ENCODE data around the gene GABBR2. TPM values are rescaled to one million over a fixed set of nuclear protein-coding genes. Genes with fewer than 3 reads are reported as not detected.

The GABBR2 gene
- total RNA-seq, 1 donor from 2014 or later, result not detected

GRCh38 chr9:98315551-98316060, 393.1 kb downstream of the GABBR2 start:
- DNase-seq (ENCODE audit: extremely low spot score, unreplicated experiment), result peak; percentile 91
- Mint-ChIP-seq H3K27me3 (ENCODE audit: unreplicated experiment) (peaks cover 5% of the 10 kb centered on the region), H3K36me3 (ENCODE audit: unreplicated experiment) (no peaks in the 10 kb centered on the region), H3K4me3 (ENCODE audit: unreplicated experiment) (no peak overlapping the region), H3K9me3 (ENCODE audit: unreplicated experiment) (no peaks in the 10 kb centered on the region), H3K27ac (ENCODE audit: unreplicated experiment) (no peak overlapping the region), H3K4me1 (ENCODE audit: unreplicated experiment) (no peaks in the 10 kb centered on the region)
- TF ChIP-seq CTCF (IDR thresholded peaks at IDR 0.05), result peak; percentile 90

GRCh38 chr9:98315067-98315453, 393.7 kb downstream of the GABBR2 start:
- no peak overlapping the region for H3K4me3 Mint-ChIP-seq (ENCODE audit: unreplicated experiment)
- H3K36me3 Mint-ChIP-seq (ENCODE audit: unreplicated experiment), result no peaks in the 10 kb centered on the region
- no peaks in the 10 kb centered on the region for H3K4me1 Mint-ChIP-seq (ENCODE audit: unreplicated experiment)
- H3K27me3 Mint-ChIP-seq (ENCODE audit: unreplicated experiment), result peaks cover 5% of the 10 kb centered on the region
- no peak overlapping the region for H3K27ac Mint-ChIP-seq (ENCODE audit: unreplicated experiment)
- no peak for DNase-seq (ENCODE audit: extremely low spot score, unreplicated experiment)
- TF ChIP-seq CTCF (IDR thresholded peaks at IDR 0.05), result no peak
- H3K9me3 Mint-ChIP-seq (ENCODE audit: unreplicated experiment), result no peaks in the 10 kb centered on the region

- H3K4me1 Mint-ChIP-seq (ENCODE audit: unreplicated experiment), result no peaks in the 10 kb centered on the region
- no peaks in the 10 kb centered on the region for H3K9me3 Mint-ChIP-seq (ENCODE audit: unreplicated experiment)
- H3K27me3 Mint-ChIP-seq (ENCODE audit: unreplicated experiment), result peaks cover 5% of the 10 kb centered on the region
- TF ChIP-seq CTCF (IDR thresholded peaks at IDR 0.05), result no peak
- no peaks in the 10 kb centered on the region for H3K36me3 Mint-ChIP-seq (ENCODE audit: unreplicated experiment)
- H3K4me3 Mint-ChIP-seq (ENCODE audit: unreplicated experiment), result no peak overlapping the region
- H3K27ac Mint-ChIP-seq (ENCODE audit: unreplicated experiment), result no peak overlapping the region
- no peak for DNase-seq (ENCODE audit: extremely low spot score, unreplicated experiment)
These were observed 394.2 kb downstream of the GABBR2 start for GRCh38 chr9:98314381-98315066.

GRCh38 chr9:98312365-98312764, 396.4 kb downstream of the GABBR2 start:
- no peaks in the 10 kb centered on the region for H3K36me3 Mint-ChIP-seq (ENCODE audit: unreplicated experiment)

More at GRCh38 chr9:98312365-98312764, 396.4 kb downstream of the GABBR2 start:
- no peak overlapping the region for H3K27ac Mint-ChIP-seq (ENCODE audit: unreplicated experiment)
- H3K27me3 Mint-ChIP-seq (ENCODE audit: unreplicated experiment), result peaks cover 14% of the 10 kb centered on the region
- no peak overlapping the region for H3K4me3 Mint-ChIP-seq (ENCODE audit: unreplicated experiment)
- no peaks in the 10 kb centered on the region for H3K9me3 Mint-ChIP-seq (ENCODE audit: unreplicated experiment)
- no peak for DNase-seq (ENCODE audit: extremely low spot score, unreplicated experiment)
- TF ChIP-seq CTCF (IDR thresholded peaks at IDR 0.05), result no peak
- no peaks in the 10 kb centered on the region for H3K4me1 Mint-ChIP-seq (ENCODE audit: unreplicated experiment)
